ENCODE measurements around the gene CCDC158.
"Not testable (repeated sequence)": the region's sequence is repeated elsewhere in the genome, so short reads cannot be mapped to it uniquely, and the experiment has no call there.

CCDC158 gene

GRCh38 chr4:76420762-76421581, at the start of gene CCDC158:
Gene CCDC158, minus strand, starts transcription at chr4:76421141. Its CDS starts 17,934 bp downstream, at chr4:76403207.
- DNase-seq: no peak

GRCh38 chr4:76470532-76470931, 49.6 kb upstream of the CCDC158 start:
- no peak for DNase-seq

- no peak for DNase-seq
Observed at GRCh38 chr4:76470064-76470463, 49.1 kb upstream of the CCDC158 start.

GRCh38 chr4:76463568-76463967, 42.6 kb upstream of the CCDC158 start:
- DNase-seq: no peak

- no peak for DNase-seq
Observed at GRCh38 chr4:76459291-76459723, 38.4 kb upstream of the CCDC158 start.

- DNase-seq: no peak
Observed at GRCh38 chr4:76458825-76459224, 37.9 kb upstream of the CCDC158 start.

- no peak for DNase-seq
Observed at GRCh38 chr4:76458297-76458696, 37.4 kb upstream of the CCDC158 start.

- no peak for DNase-seq
Observed at GRCh38 chr4:76457885-76458284, 36.9 kb upstream of the CCDC158 start.

GRCh38 chr4:76454073-76454472, 33.1 kb upstream of the CCDC158 start:
- DNase-seq: not testable (repeated sequence)

GRCh38 chr4:76453232-76453631, 32.3 kb upstream of the CCDC158 start:
- DNase-seq: no peak

GRCh38 chr4:76449833-76450232, 28.9 kb upstream of the CCDC158 start:
- DNase-seq: no peak

GRCh38 chr4:76449362-76449767, 28.4 kb upstream of the CCDC158 start:
- DNase-seq: no peak

GRCh38 chr4:76448211-76448610, 27.3 kb upstream of the CCDC158 start:
- DNase-seq: no peak

- no peak for DNase-seq
Observed at GRCh38 chr4:76447393-76447851, 26.5 kb upstream of the CCDC158 start.

GRCh38 chr4:76445911-76446310, 25.0 kb upstream of the CCDC158 start:
- no peak for DNase-seq

- DNase-seq: no peak
Observed at GRCh38 chr4:76443376-76443775, 22.4 kb upstream of the CCDC158 start.

GRCh38 chr4:76442807-76443206, 21.9 kb upstream of the CCDC158 start:
- DNase-seq: no peak

- no peak for DNase-seq
Observed at GRCh38 chr4:76441881-76442280, 20.9 kb upstream of the CCDC158 start.

GRCh38 chr4:76439491-76439890, 18.6 kb upstream of the CCDC158 start:
- no peak for DNase-seq

GRCh38 chr4:76435528-76436319, 14.8 kb upstream of the CCDC158 start:
- DNase-seq: no peak

GRCh38 chr4:76434901-76435527, 14.1 kb upstream of the CCDC158 start, which contains the start of gene SHROOM3:
Gene SHROOM3, plus strand, starts transcription at chr4:76435229. Its CDS starts 824 bp downstream, at chr4:76436053.
- DNase-seq: no peak

- DNase-seq: no peak
Observed at GRCh38 chr4:76430519-76431388, 9.8 kb upstream of the CCDC158 start.
